ENCODE results near the gene PKNOX2. TPM values are rescaled to one million over a fixed set of nuclear protein-coding genes. Genes with fewer than 3 reads are reported as not detected.

PKNOX2 gene
- polyA plus RNA-seq, 1 donor: 3.6 TPM

- H3K27ac ChIP-seq (ENCODE audit: low read length): peak overlapping the region; percentile 41
- WGBS (ENCODE audit: insufficient coverage, low lambda C conversion rate): no CpG with 5 or more reads among the region's 80 CpGs
- H3K4me3 ChIP-seq (ENCODE audit: low read length): peak overlapping the region; percentile 61
- DNase-seq: peak in 1 of 2 donors; percentile 50
- no peaks in the 10 kb centered on the region for H3K36me3 ChIP-seq (ENCODE audit: control insufficient read depth, insufficient read depth, low read length)
- peaks cover 28% of the 10 kb centered on the region for H3K4me1 ChIP-seq (ENCODE audit: control insufficient read depth, insufficient read depth, low read length)
- H3K27me3 ChIP-seq (ENCODE audit: control insufficient read depth, insufficient read depth, low read length): peaks cover 71% of the 10 kb centered on the region
- peaks cover 9% of the 10 kb centered on the region for H3K9me3 ChIP-seq (ENCODE audit: control insufficient read depth, low read depth, low read length)
Measured at GRCh38 chr11:125165111-125165842, 726 bp downstream of the PKNOX2 start.

GRCh38 chr11:125165843-125166763, 1.6 kb downstream of the PKNOX2 start:
- Histone ChIP-seq H3K4me1 (ENCODE audit: control insufficient read depth, insufficient read depth, low read length) (peaks cover 28% of the 10 kb centered on the region), H3K27ac (ENCODE audit: low read length) (peak overlapping the region; percentile 44), H3K4me3 (ENCODE audit: low read length) (peak overlapping the region; percentile 61), H3K9me3 (ENCODE audit: control insufficient read depth, low read depth, low read length) (peaks cover 9% of the 10 kb centered on the region), H3K27me3 (ENCODE audit: control insufficient read depth, insufficient read depth, low read length) (peaks cover 76% of the 10 kb centered on the region), H3K36me3 (ENCODE audit: control insufficient read depth, insufficient read depth, low read length) (no peaks in the 10 kb centered on the region)
- WGBS (ENCODE audit: insufficient coverage, low lambda C conversion rate): no CpG with 5 or more reads among the region's 66 CpGs
- peak in 1 of 2 donors; percentile 27 for DNase-seq

GRCh38 chr11:125166764-125167291, 2.3 kb downstream of the PKNOX2 start:
- no peak for DNase-seq
- Histone ChIP-seq H3K27ac (ENCODE audit: low read length) (peak overlapping the region; percentile 46), H3K9me3 (ENCODE audit: control insufficient read depth, low read depth, low read length) (peaks cover 9% of the 10 kb centered on the region), H3K4me3 (ENCODE audit: low read length) (peak overlapping the region; percentile 30), H3K4me1 (ENCODE audit: control insufficient read depth, insufficient read depth, low read length) (peaks cover 28% of the 10 kb centered on the region), H3K36me3 (ENCODE audit: control insufficient read depth, insufficient read depth, low read length) (no peaks in the 10 kb centered on the region), H3K27me3 (ENCODE audit: control insufficient read depth, insufficient read depth, low read length) (peaks cover 81% of the 10 kb centered on the region)
- no CpG with 5 or more reads among the region's 16 CpGs for WGBS (ENCODE audit: insufficient coverage, low lambda C conversion rate)

GRCh38 chr11:125167292-125167953, 2.9 kb downstream of the PKNOX2 start:
- peak in 1 of 2 donors; percentile 21 for DNase-seq
- no CpG with 5 or more reads among the region's 28 CpGs for WGBS (ENCODE audit: insufficient coverage, low lambda C conversion rate)
- Histone ChIP-seq H3K27me3 (ENCODE audit: control insufficient read depth, insufficient read depth, low read length) (peaks cover 84% of the 10 kb centered on the region), H3K27ac (ENCODE audit: low read length) (peak overlapping the region; percentile 46), H3K4me1 (ENCODE audit: control insufficient read depth, insufficient read depth, low read length) (peaks cover 28% of the 10 kb centered on the region), H3K36me3 (ENCODE audit: control insufficient read depth, insufficient read depth, low read length) (no peaks in the 10 kb centered on the region), H3K9me3 (ENCODE audit: control insufficient read depth, low read depth, low read length) (peaks cover 9% of the 10 kb centered on the region), H3K4me3 (ENCODE audit: low read length) (peak overlapping the region; percentile 30)

GRCh38 chr11:125167954-125168835, 3.6 kb downstream of the PKNOX2 start:
- DNase-seq: no peak
- H3K9me3 ChIP-seq (ENCODE audit: control insufficient read depth, low read depth, low read length): peaks cover 9% of the 10 kb centered on the region
- no peak overlapping the region for H3K4me3 ChIP-seq (ENCODE audit: low read length)
- WGBS (ENCODE audit: insufficient coverage, low lambda C conversion rate): 78% methylated on average over 2 of the region's 9 CpGs
- H3K27ac ChIP-seq (ENCODE audit: low read length): peak overlapping the region; percentile 46
- H3K27me3 ChIP-seq (ENCODE audit: control insufficient read depth, insufficient read depth, low read length): peaks cover 83% of the 10 kb centered on the region
- H3K36me3 ChIP-seq (ENCODE audit: control insufficient read depth, insufficient read depth, low read length): no peaks in the 10 kb centered on the region
- H3K4me1 ChIP-seq (ENCODE audit: control insufficient read depth, insufficient read depth, low read length): peaks cover 24% of the 10 kb centered on the region

- Histone ChIP-seq H3K36me3 (ENCODE audit: control insufficient read depth, insufficient read depth, low read length) (no peaks in the 10 kb centered on the region), H3K9me3 (ENCODE audit: control insufficient read depth, low read depth, low read length) (peaks cover 9% of the 10 kb centered on the region), H3K27ac (ENCODE audit: low read length) (peak overlapping the region; percentile 72), H3K27me3 (ENCODE audit: control insufficient read depth, insufficient read depth, low read length) (peaks cover 75% of the 10 kb centered on the region), H3K4me3 (ENCODE audit: low read length) (no peak overlapping the region), H3K4me1 (ENCODE audit: control insufficient read depth, insufficient read depth, low read length) (peaks cover 24% of the 10 kb centered on the region)
- WGBS (ENCODE audit: insufficient coverage, low lambda C conversion rate): 67% methylated on average over 6 of the region's 14 CpGs
- no peak for DNase-seq
Measured at GRCh38 chr11:125168918-125169456, 4.4 kb downstream of the PKNOX2 start.

- Histone ChIP-seq H3K27me3 (ENCODE audit: control insufficient read depth, insufficient read depth, low read length) (peaks cover 81% of the 10 kb centered on the region), H3K4me1 (ENCODE audit: control insufficient read depth, insufficient read depth, low read length) (peaks cover 21% of the 10 kb centered on the region), H3K4me3 (ENCODE audit: low read length) (no peak overlapping the region), H3K36me3 (ENCODE audit: control insufficient read depth, insufficient read depth, low read length) (no peaks in the 10 kb centered on the region), H3K27ac (ENCODE audit: low read length) (peak overlapping the region; percentile 72), H3K9me3 (ENCODE audit: control insufficient read depth, low read depth, low read length) (peaks cover 9% of the 10 kb centered on the region)
- WGBS (ENCODE audit: insufficient coverage, low lambda C conversion rate): no CpG with 5 or more reads among the region's 9 CpGs
- DNase-seq: no peak
Measured at GRCh38 chr11:125170001-125170509, 5.5 kb downstream of the PKNOX2 start.

GRCh38 chr11:125170510-125171031, 6.0 kb downstream of the PKNOX2 start:
- no CpG with 5 or more reads among the region's 12 CpGs for WGBS (ENCODE audit: insufficient coverage, low lambda C conversion rate)
- H3K27me3 ChIP-seq (ENCODE audit: control insufficient read depth, insufficient read depth, low read length): peaks cover 78% of the 10 kb centered on the region
- peak overlapping the region; percentile 72 for H3K27ac ChIP-seq (ENCODE audit: low read length)
- no peak for DNase-seq
- H3K9me3 ChIP-seq (ENCODE audit: control insufficient read depth, low read depth, low read length): peaks cover 4% of the 10 kb centered on the region
- H3K4me3 ChIP-seq (ENCODE audit: low read length): no peak overlapping the region
- no peaks in the 10 kb centered on the region for H3K36me3 ChIP-seq (ENCODE audit: control insufficient read depth, insufficient read depth, low read length)
- H3K4me1 ChIP-seq (ENCODE audit: control insufficient read depth, insufficient read depth, low read length): peaks cover 21% of the 10 kb centered on the region

GRCh38 chr11:125171974-125172373, 7.4 kb downstream of the PKNOX2 start:
- Histone ChIP-seq H3K9me3 (ENCODE audit: control insufficient read depth, low read depth, low read length) (peaks cover 4% of the 10 kb centered on the region), H3K4me1 (ENCODE audit: control insufficient read depth, insufficient read depth, low read length) (peaks cover 8% of the 10 kb centered on the region), H3K36me3 (ENCODE audit: control insufficient read depth, insufficient read depth, low read length) (no peaks in the 10 kb centered on the region), H3K27me3 (ENCODE audit: control insufficient read depth, insufficient read depth, low read length) (peaks cover 64% of the 10 kb centered on the region), H3K27ac (ENCODE audit: low read length) (no peak overlapping the region), H3K4me3 (ENCODE audit: low read length) (no peak overlapping the region)
- WGBS (ENCODE audit: insufficient coverage, low lambda C conversion rate): 100% methylated on average over 1 of the region's 4 CpGs
- DNase-seq: no peak

All from large intestine (tissue), 3 donors.